Stimulated activated CD4-positive, alpha-beta T cell treated with anti-CD3 and anti-CD28 coated beads, Interleukin-2, amount 100 ng/mL, for 4 hours (primary cell): ENCODE results near the gene LYRM7.
"Not testable (repeated sequence)": the region's sequence is repeated elsewhere in the genome, so short reads cannot be mapped to it uniquely, and the experiment has no call there.

Source experiments
- DNase-seq: peaks from one replicate; pipeline ENCODE4 v3.0.0-alpha.2; 2020; ENCODE audit warnings: low read depth

Gene LYRM7

DNA sequence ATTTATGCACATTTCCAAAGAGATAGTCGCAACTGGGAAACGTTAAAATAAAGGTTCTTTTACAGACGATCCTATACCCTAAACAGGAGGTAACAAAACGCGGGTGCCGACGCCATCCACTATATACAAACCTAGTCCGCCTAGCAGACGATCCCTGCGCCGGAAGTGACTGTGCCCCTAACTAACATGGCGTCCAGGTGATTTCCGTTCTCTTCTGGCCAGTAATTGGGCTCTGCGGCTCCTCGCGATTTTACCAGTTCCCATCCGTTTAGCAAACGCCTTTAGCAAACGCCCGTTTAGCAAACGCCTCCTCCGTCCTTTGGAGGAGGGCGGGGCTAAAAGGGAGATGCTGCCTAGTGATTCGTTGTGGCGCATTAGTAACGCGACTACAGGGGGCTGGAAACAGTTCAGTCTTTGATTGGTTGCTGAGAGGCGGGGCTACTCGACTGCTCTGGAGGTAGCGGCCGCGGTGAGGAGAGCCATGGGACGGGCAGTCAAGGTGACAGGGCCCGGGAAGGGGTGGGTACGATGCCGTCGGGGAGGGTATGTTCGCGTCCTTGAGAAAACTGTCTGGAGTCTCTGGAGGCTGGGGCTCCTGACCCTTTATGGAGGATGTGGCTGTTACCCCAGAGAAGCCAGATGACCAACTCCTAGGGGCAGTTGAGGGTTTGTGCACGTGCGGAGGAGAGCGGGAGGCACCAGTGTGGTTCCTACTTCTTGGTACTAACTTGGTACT is at the start of gene LYRM7:
Gene LYRM7, plus strand, starts transcription at position 405 of the 736 bp plus-strand sequence. Its CDS starts 77 bp downstream, at position 482.
- peak; percentile 93 for DNase-seq

DNA sequence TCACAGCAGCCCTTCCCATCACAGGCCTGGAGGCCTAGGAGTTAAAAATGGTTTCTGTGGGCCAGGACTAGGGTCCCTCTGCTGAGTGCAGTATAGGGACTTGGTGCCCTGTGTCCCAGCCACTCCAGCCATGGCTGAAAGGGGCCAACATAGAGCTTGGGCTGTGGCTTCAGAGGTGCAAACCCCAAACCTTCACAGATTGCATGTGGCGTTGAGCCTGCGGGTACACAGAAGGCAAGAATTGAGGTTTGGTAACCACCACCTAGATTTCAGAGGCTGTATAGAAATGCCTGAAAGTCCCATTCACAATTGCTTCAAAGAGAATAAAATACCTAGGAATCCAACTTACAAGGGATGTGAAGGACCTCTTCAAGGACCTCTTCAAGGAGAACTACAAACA is 43.5 kb upstream of the LYRM7 start:
- DNase-seq, result not testable (repeated sequence)

DNA sequence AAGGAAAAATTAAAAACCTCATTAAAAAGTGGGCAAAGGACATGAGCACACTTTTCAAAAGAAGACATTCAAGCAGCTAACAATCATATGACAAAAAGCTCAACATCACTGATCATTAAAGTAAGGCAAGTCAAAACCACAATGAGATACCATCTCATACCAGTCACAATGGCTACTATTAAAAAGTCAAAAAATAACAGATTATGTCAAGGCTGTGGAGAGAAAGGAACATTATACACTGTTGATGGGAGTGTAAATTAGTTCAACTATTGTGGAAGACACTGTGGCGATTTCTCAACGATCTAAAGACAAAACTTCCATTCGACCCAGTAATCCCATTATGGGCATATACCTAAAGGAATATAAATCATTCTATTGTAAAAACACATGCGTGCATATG is 41.4 kb upstream of the LYRM7 start:
- DNase-seq, result no peak

DNA sequence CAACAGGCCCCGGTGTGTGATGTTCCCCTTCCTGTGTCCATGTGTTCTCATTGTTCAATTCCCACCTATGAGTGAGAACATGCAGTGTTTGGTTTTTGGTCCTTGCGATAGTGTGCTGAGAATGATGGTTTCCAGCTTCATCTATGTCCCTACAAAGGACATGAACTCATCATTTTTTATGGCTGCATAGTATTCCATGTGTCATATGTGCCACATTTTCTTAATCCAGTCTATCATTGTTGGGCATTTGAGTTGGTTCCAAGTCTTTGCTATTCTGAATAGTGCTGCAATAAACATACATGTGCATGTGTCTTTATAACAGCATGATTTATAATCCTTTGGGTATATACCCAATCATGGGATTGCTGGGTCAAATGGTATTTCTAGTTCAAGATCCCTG is 37.7 kb upstream of the LYRM7 start:
- DNase-seq, result not testable (repeated sequence)

DNA sequence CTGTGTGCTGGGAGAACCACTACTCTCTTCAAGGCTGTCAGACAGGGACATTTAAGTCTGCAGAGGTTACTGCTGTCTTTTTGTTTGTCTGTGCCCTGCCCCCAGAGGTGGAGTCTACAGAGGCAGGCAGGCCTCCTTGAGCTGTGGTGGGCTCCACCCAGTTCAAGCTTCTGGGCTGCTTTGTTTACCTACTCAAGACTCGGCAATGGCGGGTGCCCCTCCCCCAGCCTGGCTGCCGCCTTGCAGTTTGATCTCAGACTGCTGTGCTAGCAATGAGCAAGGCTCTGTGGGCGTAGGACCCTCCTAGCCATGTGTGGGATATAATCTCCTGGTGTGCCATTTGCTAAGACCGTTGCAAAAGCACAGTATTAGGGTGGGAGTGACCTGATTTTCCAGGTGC is 32.3 kb upstream of the LYRM7 start:
- DNase-seq, result not testable (repeated sequence)

DNA sequence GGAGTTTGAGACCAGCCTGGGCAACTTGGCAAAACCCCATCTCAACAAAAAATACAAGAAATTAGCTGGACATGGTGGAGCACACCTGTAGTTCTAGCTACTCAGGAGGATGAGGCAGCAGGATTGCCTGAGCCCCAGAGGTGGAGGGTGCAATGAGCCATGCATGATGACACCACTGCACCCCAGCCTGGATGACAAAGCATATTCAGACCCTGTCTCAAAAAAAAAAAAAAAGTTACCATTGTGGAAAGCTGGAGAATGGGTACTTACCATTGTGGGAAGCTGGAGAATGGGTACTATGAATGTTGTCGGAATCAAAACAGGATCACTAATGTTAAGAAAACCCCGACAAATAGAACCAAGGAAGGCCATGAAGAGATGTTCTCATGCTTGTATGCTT is 31.4 kb upstream of the LYRM7 start:
- DNase-seq, result no peak

DNA sequence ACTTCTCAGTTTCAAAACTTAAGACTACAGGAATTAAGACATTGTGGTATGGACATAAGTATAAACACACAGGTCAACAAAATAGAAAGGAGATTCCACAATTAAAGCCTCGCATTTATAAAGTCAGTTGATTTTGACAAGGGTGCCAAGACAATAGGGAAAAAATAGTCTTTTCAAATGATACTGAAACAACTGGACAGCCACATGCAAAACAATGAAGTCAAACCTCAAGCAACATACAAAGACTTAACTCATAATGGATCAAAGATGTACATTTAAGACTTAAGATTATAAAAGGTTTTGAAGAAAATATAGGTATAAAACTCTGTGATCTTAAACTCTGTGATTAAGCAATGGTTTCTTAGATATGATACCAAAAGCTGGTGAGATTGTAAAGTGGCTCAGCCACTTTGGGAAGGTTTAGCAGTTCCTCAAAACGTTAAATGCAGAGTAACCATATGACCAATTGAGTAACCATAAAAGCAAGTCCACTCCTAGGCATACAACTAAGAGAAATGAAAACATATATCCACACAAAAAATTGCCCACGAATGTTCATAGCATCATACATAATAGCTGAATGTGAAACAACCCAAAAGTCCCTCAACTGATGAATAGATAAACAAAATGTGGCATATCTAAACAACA is 27.6 kb upstream of the LYRM7 start:
- DNase-seq, result no peak

DNA sequence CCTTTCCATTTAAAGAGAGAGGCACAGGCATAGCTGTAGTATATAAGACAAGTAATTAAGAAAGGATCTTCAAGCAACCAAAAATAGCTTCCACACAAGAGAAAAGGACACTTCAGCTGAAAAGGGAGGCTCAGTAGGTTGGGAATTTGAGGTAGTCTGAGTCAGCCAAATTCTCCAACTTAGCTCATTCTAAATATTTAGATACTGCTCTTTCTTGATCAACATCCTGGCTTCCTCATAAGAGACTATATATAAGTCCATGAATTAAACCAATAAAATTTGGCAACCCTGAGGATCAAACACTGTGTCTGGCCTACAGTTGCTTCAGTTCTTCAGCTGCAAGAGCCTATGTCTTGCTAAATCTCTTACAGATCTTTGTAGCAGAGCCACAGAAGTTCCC is 23.5 kb upstream of the LYRM7 start:
- no peak for DNase-seq

DNA sequence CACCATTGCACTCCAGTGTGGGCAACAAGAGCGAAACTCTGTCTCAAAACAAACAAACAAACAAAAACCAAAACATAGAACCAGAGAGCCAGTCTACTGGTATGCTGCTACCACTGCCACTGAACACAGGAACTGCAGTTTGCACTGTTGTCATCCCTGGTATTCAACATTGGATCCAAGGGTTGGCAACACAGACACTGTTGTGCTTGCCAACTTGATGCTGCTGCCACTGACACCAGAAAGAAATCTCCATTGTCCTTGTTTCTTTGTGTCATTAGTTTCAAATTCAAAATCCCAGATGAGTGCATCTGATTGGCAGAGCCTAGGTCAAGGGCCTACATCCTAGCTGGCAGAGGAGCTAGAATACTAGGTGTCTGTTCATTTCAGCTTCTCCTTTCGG is 21.9 kb upstream of the LYRM7 start:
- no peak for DNase-seq

DNA sequence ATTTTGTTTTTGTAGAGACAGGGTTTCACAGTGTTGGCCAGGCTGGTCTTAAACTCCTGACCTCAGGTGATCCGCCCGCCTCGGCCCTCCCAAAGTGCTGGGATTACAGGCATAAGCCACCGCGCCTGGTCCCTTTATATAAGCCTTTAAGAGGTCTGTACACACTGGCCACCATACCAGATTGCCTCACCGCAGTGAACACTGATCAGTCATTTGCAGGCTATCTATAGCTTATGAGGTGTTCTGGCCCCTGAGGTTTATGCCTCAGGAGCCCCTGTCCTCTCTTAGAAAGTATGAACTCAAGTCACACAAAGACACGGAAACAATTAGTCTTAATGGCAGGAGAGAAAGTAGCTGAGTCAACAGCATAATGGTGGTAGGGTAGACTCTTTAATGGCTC is 20.3 kb upstream of the LYRM7 start:
- no peak for DNase-seq

DNA sequence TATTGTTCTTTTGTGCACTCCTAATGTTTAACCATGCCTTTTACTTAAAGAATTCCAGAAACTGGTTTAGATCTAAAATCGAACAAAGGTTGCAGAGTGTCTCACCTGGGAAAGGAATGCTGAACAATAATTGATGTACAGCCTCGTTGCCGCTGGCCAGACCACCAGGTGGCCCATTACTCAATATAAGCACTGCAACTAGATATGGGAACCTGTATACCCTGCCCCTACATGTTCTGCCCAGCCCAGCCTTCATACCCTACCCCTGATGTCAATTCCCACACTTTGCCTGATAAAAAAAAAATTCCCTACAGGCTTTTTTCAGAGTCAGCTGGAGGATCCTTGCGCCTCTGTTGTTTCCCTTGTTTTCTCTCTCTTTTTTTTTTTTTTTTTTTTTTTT is 19.5 kb upstream of the LYRM7 start:
- no peak for DNase-seq

DNA sequence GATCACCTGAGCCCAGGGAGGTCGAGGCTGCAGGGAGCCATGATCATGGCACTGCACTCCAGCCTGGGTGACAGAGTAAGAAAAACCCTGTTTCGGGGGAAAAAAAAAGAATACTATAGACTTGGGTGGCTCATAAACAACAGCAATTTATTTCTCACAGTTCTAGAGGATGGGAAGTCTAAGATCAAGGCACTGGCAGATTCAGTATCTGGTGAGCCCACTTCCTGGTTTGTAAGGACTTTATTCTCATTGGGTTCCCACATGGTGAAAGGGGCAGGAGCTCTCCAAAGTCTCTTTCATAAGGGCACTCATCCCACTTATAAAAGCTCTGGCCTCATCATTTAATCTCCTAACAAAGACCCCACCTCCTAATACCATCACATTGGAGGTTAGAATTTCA is 14.4 kb upstream of the LYRM7 start:
- DNase-seq, result no peak

DNA sequence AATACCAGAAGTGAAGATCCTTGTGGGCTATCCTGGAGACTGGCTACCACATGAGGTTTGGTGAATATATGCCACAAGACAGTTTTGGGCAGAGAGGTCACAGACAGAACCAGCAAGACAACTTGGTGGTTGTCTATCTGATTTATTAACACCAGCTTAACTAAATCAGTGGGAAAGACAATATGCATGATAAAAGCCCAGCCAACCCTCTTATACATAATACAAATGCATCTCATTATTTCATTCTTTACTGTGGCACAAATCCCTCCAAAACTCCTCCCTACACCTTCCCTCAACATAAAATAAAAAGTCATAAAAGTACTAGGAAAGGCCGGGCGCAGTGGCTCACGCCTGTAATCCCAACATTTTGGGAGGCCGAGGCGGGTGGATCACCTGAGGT is 13.8 kb upstream of the LYRM7 start:
- DNase-seq, result no peak

DNA sequence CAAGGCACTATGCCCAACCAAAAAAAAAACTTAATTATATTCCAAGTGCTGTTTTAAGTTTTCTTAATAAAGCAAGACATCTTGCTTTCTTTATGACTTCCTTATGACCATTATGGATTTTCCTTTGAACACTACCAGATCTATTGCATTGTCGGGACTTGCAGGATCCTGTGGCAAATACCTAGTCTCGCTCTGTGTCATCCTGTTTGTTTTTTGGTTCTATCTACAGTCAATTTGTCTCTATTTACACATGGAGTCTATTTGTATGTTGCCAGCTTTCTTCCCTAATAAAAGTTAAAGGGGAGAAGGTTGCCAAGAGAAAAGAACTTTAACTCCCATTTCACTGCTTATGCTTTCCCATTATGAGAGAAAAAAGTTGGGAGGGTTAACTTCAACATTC is 10.6 kb upstream of the LYRM7 start:
- DNase-seq, result no peak

DNA sequence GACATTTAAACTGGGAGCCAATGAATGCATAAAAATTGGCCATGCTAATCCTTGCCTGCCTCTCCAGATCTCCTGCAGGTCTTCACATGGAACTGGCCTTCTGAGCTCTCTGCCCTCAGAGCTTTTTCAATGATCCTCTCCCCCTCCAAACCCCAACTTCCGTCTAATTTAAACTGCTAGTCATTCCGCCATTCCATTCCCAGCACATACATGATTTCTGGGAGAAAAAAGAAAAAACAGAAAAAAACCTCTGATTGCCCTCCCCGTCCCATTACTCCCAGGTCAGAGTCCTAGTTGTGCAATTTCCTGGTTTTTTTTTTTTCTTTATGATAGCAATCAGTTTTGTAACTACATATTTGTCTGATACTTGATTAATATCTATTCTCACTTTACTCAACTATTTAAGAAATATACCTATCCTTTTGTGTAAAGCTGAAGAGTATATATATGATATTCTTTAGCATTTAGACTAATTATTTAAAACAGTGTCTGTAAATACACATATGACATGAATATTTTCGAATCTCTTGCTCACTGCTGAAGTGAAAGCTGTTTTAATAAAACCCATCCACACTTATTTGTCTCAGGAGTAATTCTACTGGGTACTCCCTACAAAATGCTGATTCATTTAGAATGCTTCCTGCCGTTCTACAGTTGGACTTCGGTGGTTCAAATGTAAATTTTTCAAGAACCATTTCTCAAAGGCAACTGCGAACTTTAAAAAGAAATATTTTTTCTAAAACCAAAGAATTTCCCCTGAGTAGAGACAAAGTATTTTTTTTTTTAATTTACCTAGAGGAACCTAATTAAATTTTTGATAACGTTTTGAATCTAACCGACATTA is 7.2 kb upstream of the LYRM7 start:
- no peak for DNase-seq

DNA sequence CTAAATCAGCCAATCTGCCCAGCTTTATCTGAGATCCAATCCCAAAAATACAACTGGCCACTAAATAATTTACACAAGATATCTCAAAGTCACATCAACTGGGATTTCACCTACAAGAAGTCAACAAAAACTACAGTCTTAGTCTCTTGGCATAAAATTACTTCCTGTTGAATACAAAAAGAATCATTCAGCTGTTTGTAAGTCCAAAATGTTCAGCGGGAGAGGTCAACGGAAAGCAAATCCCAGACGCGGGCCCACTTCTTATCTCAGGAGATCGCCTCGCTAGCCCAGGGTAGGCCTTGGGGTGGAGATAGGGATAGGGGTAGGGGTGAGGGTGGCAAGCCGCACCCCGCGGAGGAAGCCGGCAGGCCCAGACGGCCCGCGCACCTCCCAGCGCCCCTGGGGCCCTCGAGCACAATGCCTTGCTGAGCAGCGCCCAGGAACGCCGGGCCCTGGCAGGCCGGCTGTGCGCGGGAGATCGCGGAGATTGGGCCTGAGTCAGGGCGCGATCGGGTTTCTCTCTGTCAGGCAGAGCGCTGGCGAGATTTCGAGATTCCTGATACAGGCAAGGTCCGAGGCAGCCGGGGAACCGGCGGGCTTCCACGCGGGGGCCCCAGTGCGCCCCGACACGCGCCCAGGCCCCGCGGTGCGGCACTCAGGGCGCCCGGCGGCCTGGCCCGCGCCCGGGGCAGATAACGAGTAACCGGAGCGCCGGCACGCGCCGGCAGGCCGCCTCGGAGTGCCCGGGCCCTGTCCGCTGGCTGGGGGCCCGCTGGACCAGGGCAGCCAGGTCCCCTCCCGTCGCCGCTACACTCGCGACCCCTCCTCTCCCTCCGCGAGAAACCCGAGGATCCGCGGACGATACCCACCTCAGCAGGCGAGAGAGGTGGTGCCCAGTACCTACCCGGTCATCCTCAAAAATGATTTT is 6.3 kb upstream of the LYRM7 start:
- DNase-seq, result peak; percentile 66

DNA sequence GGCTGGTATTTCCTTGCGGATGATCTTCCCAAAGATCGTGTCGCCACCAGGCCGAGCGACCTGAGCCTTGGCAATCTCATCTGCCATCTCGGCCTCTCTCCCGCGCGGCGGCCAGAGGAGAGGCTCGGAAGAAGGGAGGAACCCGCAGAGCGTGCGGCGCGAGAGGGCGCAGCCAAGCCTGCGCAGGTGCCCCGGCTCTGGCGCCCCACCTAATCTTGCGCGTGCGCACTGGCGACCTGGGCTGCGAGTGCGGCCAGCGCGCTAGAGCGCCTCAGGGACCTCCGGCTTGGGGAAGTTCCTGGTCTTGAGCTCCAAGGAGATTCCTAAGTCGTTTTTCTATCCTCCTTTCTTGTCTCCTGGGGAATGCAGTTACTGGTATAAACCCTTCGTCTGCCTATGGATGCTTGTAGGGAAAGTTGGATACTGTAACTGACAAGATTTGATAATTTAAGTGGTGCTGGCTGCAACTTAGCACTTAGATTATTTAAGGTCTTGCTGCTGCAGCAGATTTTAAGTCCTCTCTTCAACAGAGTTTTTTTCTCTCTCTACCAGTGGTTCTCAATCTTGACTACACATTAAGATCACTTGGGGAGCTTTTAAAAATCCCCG is 5.5 kb upstream of the LYRM7 start, which contains the start of gene HINT1:
Gene HINT1, minus strand, starts transcription at position 138 of the 609 bp plus-strand sequence. Its CDS starts 51 bp downstream, at position 87.
- DNase-seq, result peak; percentile 92

DNA sequence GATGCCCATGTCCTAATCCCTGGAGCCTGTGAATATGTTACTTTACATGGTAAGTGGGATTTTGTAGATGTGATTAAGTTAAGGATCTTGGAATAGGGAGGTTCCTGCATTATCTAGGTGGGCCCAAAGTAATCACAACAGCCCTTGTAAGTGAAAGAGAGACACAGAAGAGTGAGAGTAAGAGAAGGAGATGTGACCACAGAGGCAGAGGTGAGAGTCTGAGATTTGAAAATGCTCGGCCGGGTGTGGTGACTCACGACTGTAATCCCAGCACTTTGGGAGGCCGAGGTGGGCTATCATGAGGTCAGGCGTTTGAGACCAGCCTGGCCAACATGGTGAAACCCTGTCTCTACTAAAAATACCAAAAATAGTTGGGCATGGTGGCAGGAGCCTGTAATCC is 3.1 kb upstream of the LYRM7 start:
- DNase-seq, result no peak

DNA sequence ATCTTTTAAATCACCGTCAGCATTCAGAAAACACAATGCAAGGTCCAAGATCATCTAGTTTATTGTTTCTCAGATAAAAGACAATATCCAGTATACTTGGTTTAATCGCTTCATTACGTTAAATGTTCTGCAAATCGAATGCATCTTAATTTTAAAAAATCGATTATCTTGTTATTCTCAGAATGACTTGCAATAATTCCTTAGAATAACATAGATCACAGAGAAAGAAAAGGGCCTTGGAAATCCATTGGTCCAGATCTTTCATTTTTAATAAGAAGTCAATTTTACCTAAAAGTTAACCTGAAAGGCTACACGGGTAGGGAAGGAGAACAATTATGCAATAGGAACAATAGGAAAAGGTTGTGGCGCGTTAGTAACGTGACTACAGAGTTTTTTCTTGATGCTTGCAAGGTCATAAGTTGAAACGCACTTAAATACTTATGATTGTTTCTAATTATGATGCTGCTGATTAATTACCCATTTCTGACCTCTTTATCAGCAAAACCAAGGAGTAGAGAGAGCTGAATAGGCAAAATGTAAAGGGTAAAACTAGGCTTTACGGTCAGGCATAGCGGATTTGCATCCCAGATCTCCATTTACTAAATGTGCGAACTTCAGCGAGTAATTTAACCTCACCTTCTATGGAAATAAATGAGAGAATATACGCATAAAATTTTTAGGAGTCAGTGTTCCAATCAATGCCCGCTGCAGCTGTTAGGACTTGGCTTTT is 769 bp upstream of the LYRM7 start:
- no peak for DNase-seq

DNA sequence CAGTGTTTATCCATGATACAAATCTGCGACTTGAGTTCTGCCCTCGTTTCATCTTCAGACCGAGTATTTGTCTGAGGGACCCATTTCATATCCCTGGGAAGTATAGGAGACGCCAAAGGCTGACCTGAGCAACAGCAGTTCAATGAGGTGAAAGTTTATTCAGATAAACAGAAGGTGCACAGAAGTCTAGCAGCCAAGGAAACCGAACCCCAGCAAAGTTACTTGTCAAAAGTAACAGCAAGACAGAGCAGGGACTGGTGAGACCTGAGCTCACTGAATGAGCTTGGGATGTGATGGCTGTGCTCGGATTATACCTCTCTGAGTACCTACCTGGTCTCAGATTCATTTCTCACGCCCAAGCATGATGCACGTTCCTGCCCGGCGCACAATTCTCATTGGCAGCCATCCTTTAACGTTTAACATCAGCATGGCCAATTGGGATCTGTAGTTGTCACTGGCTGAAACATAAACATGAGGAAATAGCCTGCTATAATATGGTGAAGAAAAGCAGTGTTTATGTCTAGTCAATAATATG is 599 bp downstream of the LYRM7 start:
- no peak for DNase-seq
